HG03558 (cell line): ENCODE data around the gene SESN2.
"Not testable (repeated sequence)": the region's sequence is repeated elsewhere in the genome, so short reads cannot be mapped to it uniquely, and the experiment has no call there.

ENCODE experiments used
- ATAC-seq: cut with Tn5 transposase; IDR thresholded peaks from one replicate; pipeline ENCODE4 v1.9.1; 2021; ENCODE audit warnings: moderate number of reproducible peaks; ENCODE audit not compliant: unreplicated experiment; ENCODE audit errors: extremely low read depth

The SESN2 gene

GRCh38 chr1:28326515-28326914 is 67.2 kb downstream of the SESN2 start:
- ATAC-seq: no peak

DNA sequence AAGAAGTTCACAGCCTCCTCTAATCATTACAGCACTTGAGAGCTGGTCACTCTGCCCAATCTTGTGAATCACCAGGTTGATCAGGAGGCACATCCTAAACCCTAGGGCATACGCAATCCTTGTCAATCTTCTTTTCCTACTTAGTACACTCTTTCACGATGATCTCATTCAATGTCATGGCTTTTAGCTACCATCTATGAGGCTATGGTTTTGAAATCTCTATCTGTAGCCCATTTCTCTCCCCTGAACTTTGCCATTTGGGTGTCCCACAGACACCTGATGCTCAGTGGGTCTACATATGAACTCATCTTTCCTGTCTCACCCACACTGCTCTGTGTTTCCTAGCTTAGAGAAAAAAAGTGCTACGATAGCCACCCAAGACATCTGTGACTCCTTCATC is 67.7 kb downstream of the SESN2 start:
- no peak for ATAC-seq

DNA sequence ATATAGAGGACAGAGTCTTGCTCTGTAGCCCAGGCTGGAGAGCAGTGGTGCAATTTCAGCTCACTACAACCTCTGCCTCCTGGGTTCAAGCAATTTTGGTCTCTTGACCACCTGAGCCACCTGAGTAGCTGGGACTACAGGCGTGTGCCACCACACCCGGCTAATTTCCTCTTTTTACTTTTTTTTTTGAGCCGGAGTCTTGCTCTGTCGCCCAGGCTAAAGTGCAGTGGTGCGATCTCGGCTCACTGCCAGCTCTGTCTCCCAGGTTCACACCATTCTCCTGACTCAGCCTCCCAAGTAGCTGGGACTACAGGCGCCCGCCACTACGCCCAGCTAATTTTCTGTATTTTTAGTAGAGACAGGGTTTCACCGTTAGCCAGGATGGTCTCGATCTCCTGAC is 68.1 kb downstream of the SESN2 start:
- ATAC-seq: not testable (repeated sequence)

- no peak for ATAC-seq
Observed at GRCh38 chr1:28328228-28328648, 68.9 kb downstream of the SESN2 start.

- ATAC-seq: no peak
Observed at GRCh38 chr1:28329395-28330153, 70.3 kb downstream of the SESN2 start.
